Kidney tubule cell (primary cell): Measurements from ENCODE around the gene EVPL.
"Not testable (repeated sequence)": the region's sequence is repeated elsewhere in the genome, so short reads cannot be mapped to it uniquely, and the experiment has no call there.

Experiments
- DNase-seq: peaks from one replicate; pipeline ENCODE4 v3.0.0-alpha.2; 2018; ENCODE audit warnings: low spot score

EVPL gene

GRCh38 chr17:76027159-76027839 lies at the start of gene EVPL:
Gene EVPL (minus strand): TSS chr17:76027306. CDS start chr17:76027198, 108 bp downstream.
- DNase-seq, result peak; percentile 93

- no peak for DNase-seq
These were observed 49.1 kb upstream of the EVPL start for GRCh38 chr17:76076146-76076764.

- no peak for DNase-seq
These were observed 48.4 kb upstream of the EVPL start for GRCh38 chr17:76075364-76076145.

- DNase-seq, result no peak
These were observed 47.6 kb upstream of the EVPL start, which contains the start of gene GALR2 for GRCh38 chr17:76074390-76075363. Gene GALR2 (plus strand): TSS chr17:76074781. CDS start chr17:76074884, 103 bp downstream.

GRCh38 chr17:76072148-76072858 lies 45.2 kb upstream of the EVPL start, which contains the start of gene SRP68:
Gene SRP68 (minus strand): TSS chr17:76072517. CDS start chr17:76072491, 26 bp downstream.
- peak; percentile 94 for DNase-seq

- DNase-seq, result no peak
These were observed 44.5 kb upstream of the EVPL start for GRCh38 chr17:76071531-76072147.

GRCh38 chr17:76065775-76066174 lies 38.7 kb upstream of the EVPL start:
- no peak for DNase-seq

- DNase-seq, result no peak
These were observed 36.9 kb upstream of the EVPL start for GRCh38 chr17:76063875-76064546.

GRCh38 chr17:76058264-76058663 lies 31.2 kb upstream of the EVPL start:
- not testable (repeated sequence) for DNase-seq

- DNase-seq, result no peak
These were observed 29.8 kb upstream of the EVPL start for GRCh38 chr17:76056882-76057281.

GRCh38 chr17:76054112-76054476 lies 27.0 kb upstream of the EVPL start:
- peak; percentile 75 for DNase-seq

- DNase-seq, result peak; percentile 78
These were observed 26.4 kb upstream of the EVPL start for GRCh38 chr17:76053246-76054111.

GRCh38 chr17:76051561-76051960 lies 24.5 kb upstream of the EVPL start:
- DNase-seq, result peak; percentile 83

- peak; percentile 97 for DNase-seq
These were observed 23.7 kb upstream of the EVPL start for GRCh38 chr17:76050538-76051467.

GRCh38 chr17:76049836-76050537 lies 22.9 kb upstream of the EVPL start:
- no peak for DNase-seq

- no peak for DNase-seq
These were observed 22.1 kb upstream of the EVPL start for GRCh38 chr17:76049239-76049638.

- peak; percentile 64 for DNase-seq
These were observed 21.6 kb upstream of the EVPL start for GRCh38 chr17:76048711-76049110.
